Measurements from ENCODE around the gene CHST3.

The CHST3 gene

DNA sequence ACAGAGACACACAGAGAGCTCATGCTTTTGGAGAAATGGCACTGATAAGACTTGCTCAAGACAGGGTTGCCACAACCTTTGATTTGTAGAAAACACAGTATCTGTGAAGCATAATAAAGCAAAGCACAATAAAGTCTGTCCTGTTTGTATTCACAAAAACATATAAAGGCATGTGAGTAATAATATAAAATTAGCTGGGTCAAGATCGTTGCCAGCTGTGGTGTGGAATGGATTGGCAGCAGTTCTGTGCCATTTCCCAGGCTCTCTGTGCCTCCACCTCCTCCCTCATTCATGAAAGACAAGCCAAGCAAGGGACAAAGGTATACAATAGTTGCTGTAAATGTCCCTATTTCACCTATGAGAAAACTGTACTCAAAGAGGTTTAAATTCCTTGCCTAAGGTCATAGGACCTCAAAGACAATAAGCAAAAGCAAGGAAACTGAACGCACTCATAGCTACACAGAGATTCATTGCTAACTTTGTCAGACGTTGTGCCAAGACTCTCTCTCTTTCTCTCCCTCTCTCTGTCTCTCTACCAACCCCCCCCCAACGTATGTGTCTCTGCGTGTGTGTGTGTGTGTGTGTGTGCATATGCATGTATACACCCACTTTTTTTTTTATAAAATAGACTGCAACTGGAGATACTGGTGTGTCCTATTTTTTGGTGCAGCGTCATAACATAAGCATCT lies 31.8 kb downstream of the CHST3 start:
- DNase-seq = no peak

DNA sequence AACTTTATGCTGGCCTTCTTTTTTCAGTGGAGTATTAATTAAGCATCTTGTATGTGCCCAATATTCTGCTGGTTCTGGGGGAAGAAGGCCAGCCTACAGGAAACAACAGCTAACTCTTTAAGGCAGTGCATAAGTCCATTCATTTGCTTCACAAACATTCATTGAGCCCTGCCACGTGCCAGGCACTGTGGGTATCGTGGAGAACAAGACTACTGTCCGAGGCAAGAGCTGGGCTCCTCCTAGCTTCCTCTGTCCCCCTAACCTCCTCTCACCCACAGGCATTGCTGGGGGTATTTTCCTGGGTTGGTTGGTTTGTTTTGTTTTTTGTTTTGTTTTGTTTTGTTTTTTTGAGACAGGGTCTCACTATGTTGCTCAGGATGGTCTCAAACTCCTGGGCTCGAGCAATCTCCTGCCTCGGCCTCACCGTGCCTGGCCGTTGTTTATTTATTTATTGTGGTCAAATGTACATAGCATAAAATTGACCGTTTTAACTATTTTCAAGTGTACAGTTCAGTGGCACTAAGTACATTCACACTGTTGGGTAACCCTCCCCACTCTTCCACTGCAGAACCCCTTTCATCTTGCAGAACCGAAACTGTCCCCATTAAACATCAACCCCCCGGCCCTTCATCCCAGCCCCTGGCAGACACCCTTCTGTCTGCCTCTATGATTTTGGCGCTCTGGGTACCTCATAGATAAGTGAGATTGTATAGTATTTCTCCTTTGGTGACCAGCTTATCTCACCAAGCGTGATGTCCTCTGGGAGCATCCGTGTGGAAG lies 32.6 kb downstream of the CHST3 start:
- no peak for DNase-seq

DNA sequence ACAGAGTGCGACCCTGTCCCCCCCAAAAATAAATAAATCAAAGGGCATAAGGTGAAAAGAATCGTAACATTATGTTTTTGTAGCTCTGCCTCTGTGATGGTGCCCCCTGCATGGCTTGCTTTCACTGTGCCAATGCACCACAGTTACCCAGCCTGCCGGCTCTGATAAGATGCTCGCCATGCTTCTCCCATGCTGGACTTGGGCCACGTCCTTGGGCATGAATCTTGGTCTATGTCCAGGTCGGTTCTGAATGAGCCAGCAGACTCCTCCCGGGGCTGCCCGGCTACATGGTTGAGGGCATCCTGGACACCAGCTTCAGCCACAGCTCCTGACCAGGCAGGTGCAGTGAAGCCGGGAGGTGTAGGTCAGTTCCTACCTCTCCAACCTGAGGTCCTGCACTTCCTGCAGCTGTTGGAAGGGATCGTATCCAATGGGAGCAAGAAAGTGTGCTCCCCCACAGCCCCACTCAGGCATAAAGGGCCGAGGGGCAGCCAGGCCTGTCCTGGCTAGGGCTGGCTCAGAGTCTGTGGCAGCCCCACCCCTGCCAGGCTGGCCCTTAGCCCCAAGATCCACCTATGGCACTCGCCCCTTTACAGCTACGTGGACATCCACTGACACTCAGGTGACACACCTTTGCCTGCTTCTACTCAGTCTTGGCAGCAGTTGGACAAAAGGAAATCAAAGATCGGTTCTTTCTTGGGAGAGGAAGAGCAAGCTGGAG lies 34.1 kb downstream of the CHST3 start:
- no peak for DNase-seq

DNA sequence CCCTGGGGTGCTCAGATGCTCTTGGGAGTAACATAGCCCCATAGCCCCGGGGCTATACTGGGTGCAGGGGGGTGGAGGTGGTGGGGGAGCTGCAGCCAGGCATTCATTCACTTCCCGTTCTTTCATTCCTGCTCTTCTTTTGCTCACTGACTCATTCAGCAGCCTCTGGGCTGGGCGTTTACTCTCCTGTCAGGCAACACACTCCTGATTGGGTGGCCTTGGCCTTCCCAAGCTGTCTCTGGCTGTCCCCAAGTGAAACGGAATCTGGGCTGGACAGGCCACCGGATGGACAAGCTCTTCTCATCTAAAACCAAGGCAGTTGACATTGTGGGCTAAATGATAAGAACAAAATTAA lies 34.6 kb downstream of the CHST3 start:
- peak; percentile 17 for DNase-seq

- DNase-seq = no peak
Measured at GRCh38 chr10:71999360-72000072, 35.3 kb downstream of the CHST3 start.

- DNase-seq = no peak
Measured at GRCh38 chr10:72000073-72001032, 36.2 kb downstream of the CHST3 start.

DNA sequence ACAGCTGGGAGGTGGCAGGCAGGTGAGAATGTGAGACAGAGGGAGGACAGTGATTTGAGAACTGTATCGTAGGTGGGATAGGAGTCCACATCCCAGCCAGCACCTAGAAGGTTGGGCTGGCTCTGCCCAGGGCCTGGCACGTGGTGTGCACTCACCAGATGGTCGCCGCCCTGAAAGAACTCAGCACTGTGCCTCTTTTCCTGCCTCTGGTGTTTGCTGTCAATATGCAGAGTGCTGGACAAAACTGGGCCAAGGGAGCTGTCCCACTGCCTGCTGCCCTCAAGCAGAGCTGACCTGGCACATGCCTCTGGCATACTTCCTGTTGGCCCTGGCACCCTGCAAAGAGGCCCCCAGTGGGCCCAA lies 36.8 kb downstream of the CHST3 start:
- DNase-seq = no peak

DNA sequence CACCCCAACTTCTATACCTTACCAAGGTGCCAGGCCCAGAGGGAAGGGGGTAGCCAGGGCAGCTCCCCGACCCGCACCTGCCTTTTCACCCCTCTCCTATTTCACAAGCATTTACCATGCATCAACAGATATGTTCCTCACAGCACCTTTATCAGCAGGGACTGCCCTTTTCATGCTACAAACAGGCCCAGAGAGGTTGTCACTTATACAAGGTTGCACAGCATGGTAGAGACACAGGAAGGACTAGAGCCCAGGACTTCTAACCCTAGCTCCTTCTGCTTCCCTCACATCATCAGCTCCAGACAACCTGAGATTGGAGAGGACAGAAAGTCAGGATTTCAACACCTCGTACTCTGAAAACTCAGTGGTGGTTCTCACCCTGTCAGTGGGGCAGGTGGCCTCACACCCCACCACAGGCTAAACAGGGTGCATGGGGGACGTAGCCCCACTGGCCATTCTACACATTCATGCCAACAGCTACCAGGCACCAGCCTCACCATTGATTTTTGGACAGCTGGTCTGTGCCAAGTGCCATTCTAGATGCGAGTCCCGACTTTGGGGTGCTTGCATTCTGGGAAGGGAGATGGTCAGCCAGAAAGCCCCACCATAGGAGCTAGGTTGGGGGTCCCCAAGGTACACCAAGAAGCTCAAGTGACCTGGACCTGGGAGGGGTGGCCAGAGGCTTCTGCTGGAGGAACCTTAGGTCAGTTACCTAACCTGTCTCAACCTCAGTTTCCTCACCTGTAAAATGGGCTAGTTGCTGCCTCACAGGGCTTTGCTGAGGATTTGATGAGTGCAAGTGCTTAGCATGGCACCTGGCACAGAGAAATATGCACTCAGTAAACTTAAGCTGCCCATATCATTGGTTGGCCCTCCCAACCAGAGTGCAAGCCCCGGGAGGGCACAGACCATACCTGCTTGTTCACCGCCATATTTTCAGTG lies 38.4 kb downstream of the CHST3 start:
- DNase-seq = no peak

DNA sequence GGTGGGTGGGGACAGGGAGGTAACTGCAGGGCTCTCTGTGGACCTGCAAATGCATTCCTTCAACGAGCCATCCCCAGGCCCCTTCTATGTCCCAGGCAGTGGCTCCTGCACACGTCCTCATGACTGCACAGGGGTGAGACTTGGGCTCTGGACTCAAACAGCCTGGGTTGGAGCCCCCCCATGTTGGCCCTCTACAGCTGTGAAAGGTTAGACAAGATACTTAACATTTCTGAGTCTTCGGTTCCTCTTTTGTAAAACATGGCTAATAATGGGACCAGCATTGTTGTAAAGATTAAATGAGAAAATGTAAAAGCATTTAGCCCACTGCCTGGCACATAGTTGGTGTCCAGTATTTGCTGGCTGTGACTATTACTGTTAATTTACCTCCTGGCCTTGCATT lies 41.8 kb downstream of the CHST3 start:
- no peak for DNase-seq

DNA sequence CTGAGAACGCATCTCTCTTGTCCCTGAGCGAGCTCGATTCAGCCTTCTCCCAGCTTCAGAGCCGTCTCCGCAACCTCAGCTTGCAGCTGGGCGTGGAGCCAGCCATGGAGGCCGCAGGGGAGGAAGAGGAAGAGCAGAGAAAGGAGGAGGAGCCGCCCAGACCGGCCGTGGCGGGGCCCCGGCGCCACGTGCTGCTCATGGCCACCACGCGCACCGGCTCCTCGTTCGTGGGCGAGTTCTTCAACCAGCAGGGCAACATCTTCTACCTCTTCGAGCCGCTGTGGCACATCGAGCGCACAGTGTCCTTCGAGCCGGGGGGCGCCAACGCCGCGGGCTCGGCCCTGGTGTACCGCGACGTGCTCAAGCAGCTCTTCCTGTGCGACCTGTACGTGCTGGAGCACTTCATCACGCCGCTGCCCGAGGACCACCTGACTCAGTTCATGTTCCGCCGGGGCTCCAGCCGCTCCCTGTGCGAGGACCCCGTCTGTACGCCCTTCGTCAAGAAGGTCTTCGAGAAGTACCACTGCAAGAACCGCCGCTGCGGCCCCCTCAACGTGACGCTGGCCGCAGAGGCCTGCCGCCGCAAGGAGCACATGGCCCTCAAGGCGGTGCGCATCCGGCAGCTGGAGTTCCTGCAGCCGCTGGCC lies 43.2 kb downstream of the CHST3 start:
- DNase-seq = no peak

- DNase-seq = no peak
Measured at GRCh38 chr10:72008096-72008981, 44.1 kb downstream of the CHST3 start.

- DNase-seq = no peak
Measured at GRCh38 chr10:72009051-72009424, 44.8 kb downstream of the CHST3 start.

DNA sequence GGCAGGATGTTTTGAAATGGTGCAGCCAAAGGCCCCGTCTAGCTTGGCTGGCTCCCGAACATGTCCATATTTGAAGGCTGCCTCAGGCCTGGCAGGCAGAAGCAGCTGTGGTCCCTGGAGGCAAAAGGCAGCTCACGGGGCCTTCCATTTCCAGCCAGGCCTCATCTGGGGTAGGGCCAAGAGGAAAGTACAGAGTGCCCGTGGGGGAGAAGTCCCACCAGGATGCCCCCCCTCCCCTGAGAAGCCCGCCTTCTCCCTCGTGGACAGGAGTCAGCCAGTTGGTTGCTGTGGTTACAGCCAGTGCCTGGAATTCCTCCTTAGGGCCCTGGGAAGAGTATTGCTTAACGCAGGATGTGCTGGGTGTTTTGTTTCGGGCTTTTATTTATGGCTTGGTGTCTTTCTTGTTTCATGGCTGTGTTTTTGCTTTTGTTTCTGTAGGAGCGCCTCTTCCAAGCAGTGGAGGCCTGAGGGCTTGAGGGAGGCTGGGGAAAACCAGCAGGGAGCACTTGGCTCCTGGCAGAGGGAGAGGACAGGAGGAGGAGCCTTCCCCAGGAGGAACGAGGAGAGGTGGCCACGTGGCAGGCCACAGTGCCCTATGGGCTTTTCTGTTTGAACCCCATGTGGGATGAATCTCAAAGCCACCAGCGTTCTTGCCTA lies 45.4 kb downstream of the CHST3 start:
- peak; percentile 85 for DNase-seq

DNA sequence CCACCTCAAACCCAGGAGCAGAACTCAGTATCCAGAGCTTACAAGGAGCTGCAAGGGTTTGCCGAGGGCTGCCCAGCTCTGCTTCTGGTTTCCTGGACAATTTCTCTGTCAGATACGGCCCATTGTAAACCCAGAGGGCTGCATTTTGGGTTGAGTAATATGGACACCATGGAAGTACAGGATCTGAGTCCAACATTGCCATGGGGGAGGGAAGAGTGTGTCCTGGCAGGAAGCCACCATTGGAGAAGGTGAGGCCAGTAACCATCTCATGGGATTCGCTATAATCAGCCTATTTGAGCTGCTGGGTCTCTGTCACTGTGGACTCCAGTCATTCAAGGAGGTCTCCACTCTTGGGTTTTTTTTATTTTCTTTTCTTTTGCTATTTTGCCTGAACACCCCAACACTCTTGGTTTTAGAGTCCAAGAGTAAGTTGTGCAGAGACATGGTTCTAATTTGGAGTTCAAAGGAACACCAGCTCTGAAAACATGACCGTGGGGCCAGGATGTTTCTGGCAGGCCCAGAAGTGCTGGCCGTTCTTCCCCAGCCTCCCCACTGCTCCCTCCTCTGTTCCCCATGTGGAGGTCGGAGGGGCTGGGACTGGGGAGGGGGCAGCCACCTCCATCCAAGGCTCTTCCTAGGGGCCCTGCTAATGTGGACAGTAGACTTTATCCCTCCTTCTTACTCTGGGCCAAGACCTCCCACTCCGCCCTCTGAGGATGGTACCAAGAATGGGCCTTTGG lies 46.2 kb downstream of the CHST3 start:
- DNase-seq = no peak

GRCh38 chr10:72011016-72011415 lies 46.8 kb downstream of the CHST3 start:
- DNase-seq = no peak

DNA sequence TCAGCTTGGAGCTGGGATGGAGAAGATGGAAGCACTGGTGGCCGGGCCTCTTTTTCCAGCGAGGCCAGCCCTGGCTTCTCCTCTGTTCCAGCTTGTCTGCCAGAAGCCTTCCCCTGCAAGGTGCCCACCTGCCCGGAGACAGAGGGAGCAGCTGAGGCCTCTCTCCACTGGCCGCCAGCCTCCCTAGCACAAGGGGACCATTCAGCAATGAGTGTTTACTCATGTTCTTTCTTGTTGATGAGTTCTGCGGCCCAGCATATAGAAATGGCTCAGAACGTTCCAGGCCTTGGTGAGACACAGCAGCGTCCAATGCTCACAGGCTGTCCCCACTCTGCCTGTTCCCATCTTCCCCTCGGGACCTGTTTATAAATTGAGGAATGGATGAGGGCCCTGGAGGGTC lies 47.3 kb downstream of the CHST3 start:
- DNase-seq = no peak

GRCh38 chr10:72011976-72012512 lies 47.8 kb downstream of the CHST3 start:
- DNase-seq = no peak

- no peak for DNase-seq
Measured at GRCh38 chr10:72012796-72013195, 48.6 kb downstream of the CHST3 start.

All from T1000 (cell line).